ENCODE data around the gene MKRN2. TPM values are rescaled to one million over a fixed set of nuclear protein-coding genes. Genes with fewer than 3 reads are reported as not detected.

The MKRN2 gene
- total RNA-seq, 1 donor from 2014 or later, result 25.8 TPM

- Mint-ChIP-seq H3K9me3 (ENCODE audit: unreplicated experiment) (no peaks in the 10 kb centered on the region), H3K27ac (ENCODE audit: unreplicated experiment) (no peak overlapping the region), H3K4me1 (ENCODE audit: low read depth, unreplicated experiment) (peaks cover 23% of the 10 kb centered on the region), H3K27me3 (ENCODE audit: unreplicated experiment) (peaks cover 4% of the 10 kb centered on the region), H3K4me3 (ENCODE audit: unreplicated experiment) (no peak overlapping the region), H3K36me3 (ENCODE audit: unreplicated experiment) (peaks cover 9% of the 10 kb centered on the region)
- TF ChIP-seq CTCF (IDR thresholded peaks at IDR 0.05; ENCODE audit: partially characterized antibody, unreplicated experiment), result no peak
- DNase-seq, result no peak
Observed at GRCh38 chr3:12518261-12519028, 38.4 kb upstream of the MKRN2 start.

GRCh38 chr3:12521010-12521409 lies 35.9 kb upstream of the MKRN2 start:
- DNase-seq, result no peak
- no peak overlapping the region for H3K27ac Mint-ChIP-seq (ENCODE audit: unreplicated experiment)
- no peak for TF ChIP-seq CTCF (IDR thresholded peaks at IDR 0.05; ENCODE audit: partially characterized antibody, unreplicated experiment)
- no peaks in the 10 kb centered on the region for H3K9me3 Mint-ChIP-seq (ENCODE audit: unreplicated experiment)
- H3K4me1 Mint-ChIP-seq (ENCODE audit: low read depth, unreplicated experiment), result peaks cover 11% of the 10 kb centered on the region
- H3K27me3 Mint-ChIP-seq (ENCODE audit: unreplicated experiment), result peaks cover 2% of the 10 kb centered on the region
- peaks cover 6% of the 10 kb centered on the region for H3K36me3 Mint-ChIP-seq (ENCODE audit: unreplicated experiment)
- H3K4me3 Mint-ChIP-seq (ENCODE audit: unreplicated experiment), result no peak overlapping the region

GRCh38 chr3:12522721-12523120 lies 34.2 kb upstream of the MKRN2 start:
- peaks cover 2% of the 10 kb centered on the region for H3K27me3 Mint-ChIP-seq (ENCODE audit: unreplicated experiment)
- no peak for DNase-seq
- no peak overlapping the region for H3K4me3 Mint-ChIP-seq (ENCODE audit: unreplicated experiment)
- H3K9me3 Mint-ChIP-seq (ENCODE audit: unreplicated experiment), result no peaks in the 10 kb centered on the region
- peaks cover 6% of the 10 kb centered on the region for H3K36me3 Mint-ChIP-seq (ENCODE audit: unreplicated experiment)
- H3K4me1 Mint-ChIP-seq (ENCODE audit: low read depth, unreplicated experiment), result peaks cover 8% of the 10 kb centered on the region
- no peak for TF ChIP-seq CTCF (IDR thresholded peaks at IDR 0.05; ENCODE audit: partially characterized antibody, unreplicated experiment)
- H3K27ac Mint-ChIP-seq (ENCODE audit: unreplicated experiment), result no peak overlapping the region

GRCh38 chr3:12527757-12528143 lies 29.1 kb upstream of the MKRN2 start:
- no peaks in the 10 kb centered on the region for H3K4me1 Mint-ChIP-seq (ENCODE audit: low read depth, unreplicated experiment)
- no peak overlapping the region for H3K4me3 Mint-ChIP-seq (ENCODE audit: unreplicated experiment)
- no peaks in the 10 kb centered on the region for H3K36me3 Mint-ChIP-seq (ENCODE audit: unreplicated experiment)
- no peak overlapping the region for H3K27ac Mint-ChIP-seq (ENCODE audit: unreplicated experiment)
- H3K9me3 Mint-ChIP-seq (ENCODE audit: unreplicated experiment), result peaks cover 2% of the 10 kb centered on the region
- no peaks in the 10 kb centered on the region for H3K27me3 Mint-ChIP-seq (ENCODE audit: unreplicated experiment)
- DNase-seq, result no peak
- TF ChIP-seq CTCF (IDR thresholded peaks at IDR 0.05; ENCODE audit: partially characterized antibody, unreplicated experiment), result no peak

- Mint-ChIP-seq H3K4me3 (ENCODE audit: unreplicated experiment) (no peak overlapping the region), H3K4me1 (ENCODE audit: low read depth, unreplicated experiment) (no peaks in the 10 kb centered on the region), H3K27ac (ENCODE audit: unreplicated experiment) (no peak overlapping the region), H3K9me3 (ENCODE audit: unreplicated experiment) (peaks cover 4% of the 10 kb centered on the region), H3K27me3 (ENCODE audit: unreplicated experiment) (no peaks in the 10 kb centered on the region), H3K36me3 (ENCODE audit: unreplicated experiment) (no peaks in the 10 kb centered on the region)
- no peak for DNase-seq
- TF ChIP-seq CTCF (IDR thresholded peaks at IDR 0.05; ENCODE audit: partially characterized antibody, unreplicated experiment), result no peak
Observed at GRCh38 chr3:12532182-12532581, 24.7 kb upstream of the MKRN2 start.
